GM12878 (cell line): ENCODE data around the gene PLP1.

Experiments
- EGR1 ChIP-seq, 2 experiments: IDR thresholded peaks; 1 replicate in 1 of 2; 2 replicates in 1 of 2; pipeline ENCODE4 v1.6.1; 2011 to 2012; ENCODE audit warnings: low read depth in 2 of 2, low read length in 2 of 2, borderline replicate concordance in 1 of 2, mild to moderate bottlenecking in 1 of 2, moderate library complexity in 1 of 2
- EZH2 ChIP-seq: IDR thresholded peaks from 2 replicates; pipeline ENCODE4 v1.6.1; 2012; ENCODE audit warnings: low read depth, mild to moderate bottlenecking, control low read depth, inconsistent platforms, low read length, borderline replicate concordance; ENCODE audit not compliant: control insufficient read depth
- IKZF2 ChIP-seq, 2 experiments: fragments of 450-650 bp; IDR thresholded peaks; 2 replicates each; pipeline ENCODE4 v1.6.1; 2017; ENCODE audit warnings: mild to moderate bottlenecking in 2 of 2, moderate library complexity in 2 of 2
- NR2C1 ChIP-seq: fragments of 450-650 bp; IDR thresholded peaks from 2 replicates; pipeline ENCODE4 v1.6.1; 2017; ENCODE audit warnings: antibody characterized with exemption, mild to moderate bottlenecking, moderate library complexity
- WRNIP1 ChIP-seq: IDR thresholded peaks from 2 replicates; pipeline ENCODE4 v1.6.1; 2011; ENCODE audit warnings: low read depth, low read length, improper control_type of control experiment, borderline replicate concordance
- YY1 ChIP-seq: IDR thresholded peaks from 2 replicates; pipeline ENCODE4 v1.6.1; 2011; ENCODE audit warnings: low read depth, mild to moderate bottlenecking, low read length
- ZNF274 ChIP-seq: IDR thresholded peaks from one replicate; pipeline ENCODE4 v1.8.0; 2011; ENCODE audit not compliant: insufficient read length, insufficient read depth
- TF ChIP-seq, protein P1 (sequence below): fragments of 450-650 bp; IDR thresholded peaks from 2 replicates; pipeline ENCODE4 v1.6.1; 2016; ENCODE audit warnings: mild to moderate bottlenecking, moderate library complexity, borderline replicate concordance
- TF ChIP-seq, protein P2 (sequence below), 3 experiments: IDR thresholded peaks in 2 of 3; conservative IDR thresholded peaks in 1 of 3; 2 replicates each; pipeline ENCODE4 v1.5.1; 2011; ENCODE audit warnings: low read depth in 3 of 3, low read length in 3 of 3, mild to moderate bottlenecking in 3 of 3, control low read depth in 2 of 3, moderate library complexity in 2 of 3, inconsistent platforms in 1 of 3, mixed read lengths in 1 of 3; ENCODE audit not compliant: control insufficient read depth in 2 of 3, insufficient read depth in 1 of 3; ENCODE audit errors: extremely low read depth in 1 of 3

DNA sequence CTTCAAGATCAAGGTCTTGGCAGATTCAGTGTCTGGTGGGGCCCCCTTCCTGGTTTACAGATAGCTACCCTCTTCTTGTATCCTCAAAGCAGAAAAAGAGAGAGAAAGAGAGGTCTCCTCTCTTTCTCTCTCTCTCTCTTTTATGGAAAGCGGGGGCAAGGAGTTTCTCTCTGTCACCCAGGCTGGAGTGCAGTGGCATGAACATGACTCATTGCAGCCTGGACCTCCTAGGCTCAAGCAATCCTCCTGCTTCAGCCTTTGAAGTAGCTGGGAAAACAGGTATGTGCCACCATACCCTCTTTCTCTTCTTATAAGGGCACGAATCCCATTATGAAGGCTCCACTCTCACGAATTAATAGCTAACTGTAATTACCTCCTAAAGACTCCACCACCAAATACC is 35.2 kb downstream of the PLP1 start:
- TF ChIP-seq EGR1 (IDR thresholded peaks at IDR 0.05; ENCODE audit: borderline replicate concordance in 1 of 2, low read depth in 2 of 2, low read length in 2 of 2) (no peak), ZNF274 (no peak), EZH2 (no peak), NR2C1 (no peak), WRNIP1 (no peak), IKZF2 (IDR thresholded peaks at IDR 0.05) (no peak), YY1 (no peak)
- TF ChIP-seq, protein P1, sequence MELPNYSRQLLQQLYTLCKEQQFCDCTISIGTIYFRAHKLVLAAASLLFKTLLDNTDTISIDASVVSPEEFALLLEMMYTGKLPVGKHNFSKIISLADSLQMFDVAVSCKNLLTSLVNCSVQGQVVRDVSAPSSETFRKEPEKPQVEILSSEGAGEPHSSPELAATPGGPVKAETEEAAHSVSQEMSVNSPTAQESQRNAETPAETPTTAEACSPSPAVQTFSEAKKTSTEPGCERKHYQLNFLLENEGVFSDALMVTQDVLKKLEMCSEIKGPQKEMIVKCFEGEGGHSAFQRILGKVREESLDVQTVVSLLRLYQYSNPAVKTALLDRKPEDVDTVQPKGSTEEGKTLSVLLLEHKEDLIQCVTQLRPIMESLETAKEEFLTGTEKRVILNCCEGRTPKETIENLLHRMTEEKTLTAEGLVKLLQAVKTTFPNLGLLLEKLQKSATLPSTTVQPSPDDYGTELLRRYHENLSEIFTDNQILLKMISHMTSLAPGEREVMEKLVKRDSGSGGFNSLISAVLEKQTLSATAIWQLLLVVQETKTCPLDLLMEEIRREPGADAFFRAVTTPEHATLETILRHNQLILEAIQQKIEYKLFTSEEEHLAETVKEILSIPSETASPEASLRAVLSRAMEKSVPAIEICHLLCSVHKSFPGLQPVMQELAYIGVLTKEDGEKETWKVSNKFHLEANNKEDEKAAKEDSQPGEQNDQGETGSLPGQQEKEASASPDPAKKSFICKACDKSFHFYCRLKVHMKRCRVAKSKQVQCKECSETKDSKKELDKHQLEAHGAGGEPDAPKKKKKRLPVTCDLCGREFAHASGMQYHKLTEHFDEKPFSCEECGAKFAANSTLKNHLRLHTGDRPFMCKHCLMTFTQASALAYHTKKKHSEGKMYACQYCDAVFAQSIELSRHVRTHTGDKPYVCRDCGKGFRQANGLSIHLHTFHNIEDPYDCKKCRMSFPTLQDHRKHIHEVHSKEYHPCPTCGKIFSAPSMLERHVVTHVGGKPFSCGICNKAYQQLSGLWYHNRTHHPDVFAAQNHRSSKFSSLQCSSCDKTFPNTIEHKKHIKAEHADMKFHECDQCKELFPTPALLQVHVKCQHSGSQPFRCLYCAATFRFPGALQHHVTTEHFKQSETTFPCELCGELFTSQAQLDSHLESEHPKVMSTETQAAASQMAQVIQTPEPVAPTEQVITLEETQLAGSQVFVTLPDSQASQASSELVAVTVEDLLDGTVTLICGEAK: no peak
- TF ChIP-seq, protein P2, sequence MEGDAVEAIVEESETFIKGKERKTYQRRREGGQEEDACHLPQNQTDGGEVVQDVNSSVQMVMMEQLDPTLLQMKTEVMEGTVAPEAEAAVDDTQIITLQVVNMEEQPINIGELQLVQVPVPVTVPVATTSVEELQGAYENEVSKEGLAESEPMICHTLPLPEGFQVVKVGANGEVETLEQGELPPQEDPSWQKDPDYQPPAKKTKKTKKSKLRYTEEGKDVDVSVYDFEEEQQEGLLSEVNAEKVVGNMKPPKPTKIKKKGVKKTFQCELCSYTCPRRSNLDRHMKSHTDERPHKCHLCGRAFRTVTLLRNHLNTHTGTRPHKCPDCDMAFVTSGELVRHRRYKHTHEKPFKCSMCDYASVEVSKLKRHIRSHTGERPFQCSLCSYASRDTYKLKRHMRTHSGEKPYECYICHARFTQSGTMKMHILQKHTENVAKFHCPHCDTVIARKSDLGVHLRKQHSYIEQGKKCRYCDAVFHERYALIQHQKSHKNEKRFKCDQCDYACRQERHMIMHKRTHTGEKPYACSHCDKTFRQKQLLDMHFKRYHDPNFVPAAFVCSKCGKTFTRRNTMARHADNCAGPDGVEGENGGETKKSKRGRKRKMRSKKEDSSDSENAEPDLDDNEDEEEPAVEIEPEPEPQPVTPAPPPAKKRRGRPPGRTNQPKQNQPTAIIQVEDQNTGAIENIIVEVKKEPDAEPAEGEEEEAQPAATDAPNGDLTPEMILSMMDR (IDR thresholded peaks at IDR 0.05 in 2 of 3, conservative IDR thresholded peaks at IDR 0.05 in 1 of 3; ENCODE audit: control insufficient read depth in 2 of 3, extremely low read depth in 1 of 3, insufficient read depth in 1 of 3, low read depth in 3 of 3, low read length in 3 of 3): no peak
